Tibial nerve (tissue), 4 donors: Measurements from ENCODE around the gene CEP350. TPM values are rescaled to one million over a fixed set of nuclear protein-coding genes. Genes with fewer than 3 reads are reported as not detected.

ENCODE experiments used
- DNase-seq, 2 donors: peaks; one replicate each; pipeline ENCODE4 v3.0.0-alpha.2; 2019; ENCODE audit warnings: low spot score in 2 of 2
- H3K27ac ChIP-seq, 4 donors: fragments of 200-600 bp; sonication (generic) in 3 of 4; one replicate each; pipeline ENCODE4 v1.5.1; 2017 to 2019; ENCODE audit warnings: mild to moderate bottlenecking in 1 of 4
- H3K27me3 ChIP-seq, 2 donors: fragments of 200-600 bp; sonication (generic) in 1 of 2; one replicate each; pipeline versions ENCODE4 v1.5.1 to v1.6.0; 2017 to 2019
- H3K36me3 ChIP-seq, 3 donors: fragments of 200-600 bp; sonication (generic); one replicate each; pipeline ENCODE4 v1.5.1; 2018 to 2019
- H3K4me1 ChIP-seq, 4 donors: fragments of 200-600 bp; sonication (generic) in 3 of 4; one replicate each; pipeline ENCODE4 v1.5.1; 2017 to 2019
- H3K4me3 ChIP-seq, 4 donors: fragments of 200-600 bp; sonication (generic) in 3 of 4; one replicate each; pipeline ENCODE4 v1.5.1; 2017 to 2019; ENCODE audit warnings: mild to moderate bottlenecking in 1 of 4, moderate library complexity in 1 of 4
- H3K9me3 ChIP-seq, 4 donors: fragments of 200-600 bp; sonication (generic) in 3 of 4; one replicate each; pipeline ENCODE4 v1.5.1; 2017 to 2019
- CTCF ChIP-seq, 5 experiments: fragments of 200-600 bp in 3 of 5; fragments of 450-650 bp in 2 of 5; sonication (generic) in 3 of 5; IDR thresholded peaks; one replicate each; pipeline ENCODE4 v1.5.1; 2016 to 2019; ENCODE audit warnings: antibody characterized with exemption in 5 of 5, mild to moderate bottlenecking in 3 of 5, moderate library complexity in 2 of 5
- EP300 ChIP-seq, 2 donors: sonication (generic); formaldehyde crosslinking; IDR thresholded peaks; one replicate each; pipeline ENCODE4 v1.6.1; 2017; ENCODE audit warnings: antibody characterized with exemption in 2 of 2, mild to moderate bottlenecking in 1 of 2
- POLR2A ChIP-seq, 2 donors: fragments of 450-650 bp; IDR thresholded peaks; one replicate each; pipeline ENCODE4 v1.6.1; 2017; ENCODE audit warnings: antibody characterized with exemption in 2 of 2, mild to moderate bottlenecking in 2 of 2, moderate library complexity in 2 of 2
- WGBS, 2 donors: methylation state at CpG; one replicate each; pipeline ENCODE4 v1.1.5; 2018; 5-methylcytosine and 5-hydroxymethylcytosine counted together
- total RNA-seq, 4 donors: library from RNA; depleted of rRNA; stranded (reverse); fragments of >200 nt; gene quantifications; one replicate each; pipeline ENCODE4 v1.1.0, GENCODE V29; 2016

The CEP350 gene
- total RNA-seq, 4 donors from 2014 or later: 82.6 to 112 (median 94.9) TPM

GRCh38 chr1:179968994-179969919 is 14.6 kb downstream of the CEP350 start:
- Histone ChIP-seq H3K4me1 (peaks cover 2 to 53% (median 24%) of the 10 kb centered on the region in 4 donors), H3K4me3 (no peak overlapping the region), H3K27me3 (no peaks in the 10 kb centered on the region), H3K9me3 (no peaks in the 10 kb centered on the region), H3K27ac (peak overlapping the region; percentile 71 to 89 (median 79)), H3K36me3 (no peaks in the 10 kb centered on the region)
- DNase-seq: no peak
- WGBS, 2 donors: 62 to 69% methylated on average over 8 of the region's 8 CpGs
- TF ChIP-seq CTCF (IDR thresholded peaks at IDR 0.05) (no peak), EP300 (IDR thresholded peaks at IDR 0.05) (no peak), POLR2A (IDR thresholded peaks at IDR 0.05) (no peak)

GRCh38 chr1:179969962-179970361 is 15.4 kb downstream of the CEP350 start:
- no peaks in the 10 kb centered on the region for H3K9me3 ChIP-seq
- H3K27me3 ChIP-seq: no peaks in the 10 kb centered on the region
- TF ChIP-seq POLR2A (IDR thresholded peaks at IDR 0.05) (no peak), EP300 (IDR thresholded peaks at IDR 0.05) (peak; percentile 90 to 97)
- DNase-seq: no peak
- H3K4me3 ChIP-seq: no peak overlapping the region
- peak overlapping the region; percentile 71 to 89 (median 79) for H3K27ac ChIP-seq
- no peaks in the 10 kb centered on the region for H3K36me3 ChIP-seq
- H3K4me1 ChIP-seq: peaks cover 2 to 53% (median 23%) of the 10 kb centered on the region in 4 donors
- WGBS, 2 donors: 18 to 28% methylated on average over 1 of the region's 1 CpG

DNA sequence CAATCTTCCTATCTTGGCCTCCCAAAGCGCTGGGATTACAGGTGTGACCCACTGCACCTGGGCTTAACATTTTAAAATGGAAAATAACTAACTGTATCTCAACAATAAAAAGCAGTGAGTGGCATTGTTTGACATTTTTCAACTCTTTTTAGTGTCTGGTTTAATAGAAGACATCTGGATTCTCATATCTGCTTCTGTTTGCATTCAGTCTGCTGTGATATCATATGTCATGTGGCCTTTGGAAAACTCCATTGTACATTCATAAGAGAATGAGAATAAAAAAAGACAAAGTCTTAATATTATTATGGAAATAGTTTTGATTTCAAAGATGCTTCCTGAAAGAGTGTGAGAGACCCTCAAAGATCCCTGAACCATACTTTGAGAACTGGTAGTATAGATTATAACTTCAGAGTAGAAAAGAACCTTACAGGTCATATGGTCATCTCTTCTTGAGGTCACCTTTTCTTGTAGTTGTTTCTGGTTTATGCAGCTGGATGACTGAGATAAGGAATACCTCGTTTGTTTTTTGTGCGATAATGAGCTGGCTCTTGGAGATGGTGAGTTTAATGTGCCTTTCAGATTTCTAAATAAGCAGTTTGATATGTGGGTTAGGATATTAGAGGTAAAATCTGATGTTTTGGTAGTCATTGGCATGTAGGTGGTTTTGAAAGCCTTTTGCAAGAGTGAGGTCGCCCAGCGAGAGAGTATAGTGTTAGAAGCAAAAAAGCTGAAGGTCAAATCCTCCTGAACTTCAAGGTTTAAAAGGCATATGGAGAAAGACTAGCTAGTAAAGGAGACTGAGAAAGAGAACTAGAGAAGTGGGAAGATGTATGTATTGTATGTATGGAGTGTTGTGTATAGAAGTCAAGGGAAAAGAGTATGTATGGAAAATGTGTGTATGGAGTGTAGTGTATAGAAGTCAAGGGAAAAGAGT is 17.2 kb downstream of the CEP350 start:
- 68 to 71% methylated on average over 5 of the region's 5 CpGs for WGBS, 2 donors
- Histone ChIP-seq H3K27me3 (no peaks in the 10 kb centered on the region), H3K27ac (peak overlapping the region in 2 of 4 donors; percentile 27 to 47), H3K9me3 (no peaks in the 10 kb centered on the region), H3K36me3 (no peaks in the 10 kb centered on the region), H3K4me3 (no peak overlapping the region), H3K4me1 (peaks cover 2 to 59% (median 27%) of the 10 kb centered on the region in 4 donors)
- DNase-seq: no peak
- TF ChIP-seq CTCF (IDR thresholded peaks at IDR 0.05): no peak
- TF ChIP-seq EP300 (IDR thresholded peaks at IDR 0.05): no peak
- no peak for TF ChIP-seq POLR2A (IDR thresholded peaks at IDR 0.05)

GRCh38 chr1:179973198-179974110 is 18.8 kb downstream of the CEP350 start:
- Histone ChIP-seq H3K27ac (no peak overlapping the region), H3K36me3 (no peaks in the 10 kb centered on the region), H3K4me1 (peaks cover 2 to 69% (median 31%) of the 10 kb centered on the region in 4 donors), H3K4me3 (no peak overlapping the region), H3K9me3 (no peaks in the 10 kb centered on the region), H3K27me3 (no peaks in the 10 kb centered on the region)
- TF ChIP-seq POLR2A (IDR thresholded peaks at IDR 0.05) (no peak), CTCF (IDR thresholded peaks at IDR 0.05) (no peak), EP300 (IDR thresholded peaks at IDR 0.05) (no peak)
- 64 to 71% methylated on average over 6 of the region's 6 CpGs for WGBS, 2 donors
- DNase-seq: no peak
